Suprapubic skin (tissue), 4 donors: ENCODE measurements around the gene ZNF514. TPM values are rescaled to one million over a fixed set of nuclear protein-coding genes. Genes with fewer than 3 reads are reported as not detected.
A peak's percentile ranks its signal among the peaks of the same experiment; 100 is the strongest.

Experiments
- DNase-seq, 2 donors: peaks; one replicate each; pipeline ENCODE4 v3.0.0-alpha.2; 2019; ENCODE audit warnings: low spot score in 2 of 2
- H3K27ac ChIP-seq: fragments of 200-600 bp; sonication (generic); one replicate; pipeline ENCODE4 v1.5.1; 2019
- H3K27me3 ChIP-seq: fragments of 200-600 bp; sonication (generic); one replicate; pipeline ENCODE4 v1.5.1; 2019
- H3K36me3 ChIP-seq: fragments of 200-600 bp; sonication (generic); one replicate; pipeline ENCODE4 v1.5.1; 2019
- H3K4me1 ChIP-seq: fragments of 200-600 bp; sonication (generic); one replicate; pipeline ENCODE4 v1.5.1; 2019
- H3K4me3 ChIP-seq: fragments of 200-600 bp; sonication (generic); one replicate; pipeline ENCODE4 v1.5.1; 2019; ENCODE audit warnings: mild to moderate bottlenecking
- H3K9me3 ChIP-seq: fragments of 200-600 bp; sonication (generic); one replicate; pipeline ENCODE4 v1.5.1; 2019
- EP300 ChIP-seq: sonication (generic); formaldehyde crosslinking; IDR thresholded peaks from one replicate; pipeline ENCODE4 v1.6.1; 2017; ENCODE audit warnings: antibody characterized with exemption
- POLR2A ChIP-seq, 2 donors: fragments of 450-650 bp; IDR thresholded peaks; one replicate each; pipeline ENCODE4 v1.6.1; 2017; ENCODE audit warnings: antibody characterized with exemption in 2 of 2, mild to moderate bottlenecking in 2 of 2, moderate library complexity in 2 of 2
- POLR2AphosphoS5 ChIP-seq, 3 donors: sonication (generic); formaldehyde crosslinking; IDR thresholded peaks; one replicate each; pipeline ENCODE4 v1.6.1; 2017; ENCODE audit warnings: antibody characterized with exemption in 3 of 3
- WGBS: methylation state at CpG from one replicate; pipeline ENCODE4 v1.1.5; 2018; 5-methylcytosine and 5-hydroxymethylcytosine counted together
- total RNA-seq, 4 donors: library from RNA; depleted of rRNA; stranded (reverse); fragments of >200 nt; gene quantifications; one replicate each; pipeline ENCODE4 v1.1.0, GENCODE V29; 2016
- TF ChIP-seq, protein P1 (sequence below), 2 donors: fragments of 200-600 bp in 1 of 2; fragments of 450-650 bp in 1 of 2; sonication (generic) in 1 of 2; IDR thresholded peaks; one replicate each; pipeline ENCODE4 v1.5.1; 2016 to 2019; ENCODE audit warnings: antibody characterized with exemption in 2 of 2, mild to moderate bottlenecking in 1 of 2, moderate library complexity in 1 of 2

Gene ZNF514
- total RNA-seq, 4 donors from 2014 or later, result 9.1 to 33.3 (median 23.1) TPM

- TF ChIP-seq, protein P1, sequence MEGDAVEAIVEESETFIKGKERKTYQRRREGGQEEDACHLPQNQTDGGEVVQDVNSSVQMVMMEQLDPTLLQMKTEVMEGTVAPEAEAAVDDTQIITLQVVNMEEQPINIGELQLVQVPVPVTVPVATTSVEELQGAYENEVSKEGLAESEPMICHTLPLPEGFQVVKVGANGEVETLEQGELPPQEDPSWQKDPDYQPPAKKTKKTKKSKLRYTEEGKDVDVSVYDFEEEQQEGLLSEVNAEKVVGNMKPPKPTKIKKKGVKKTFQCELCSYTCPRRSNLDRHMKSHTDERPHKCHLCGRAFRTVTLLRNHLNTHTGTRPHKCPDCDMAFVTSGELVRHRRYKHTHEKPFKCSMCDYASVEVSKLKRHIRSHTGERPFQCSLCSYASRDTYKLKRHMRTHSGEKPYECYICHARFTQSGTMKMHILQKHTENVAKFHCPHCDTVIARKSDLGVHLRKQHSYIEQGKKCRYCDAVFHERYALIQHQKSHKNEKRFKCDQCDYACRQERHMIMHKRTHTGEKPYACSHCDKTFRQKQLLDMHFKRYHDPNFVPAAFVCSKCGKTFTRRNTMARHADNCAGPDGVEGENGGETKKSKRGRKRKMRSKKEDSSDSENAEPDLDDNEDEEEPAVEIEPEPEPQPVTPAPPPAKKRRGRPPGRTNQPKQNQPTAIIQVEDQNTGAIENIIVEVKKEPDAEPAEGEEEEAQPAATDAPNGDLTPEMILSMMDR (IDR thresholded peaks at IDR 0.05), result no peak
- TF ChIP-seq POLR2A (IDR thresholded peaks at IDR 0.05), result no peak
- no peak for TF ChIP-seq POLR2AphosphoS5 (IDR thresholded peaks at IDR 0.05)
- TF ChIP-seq EP300, result no peak
- Histone ChIP-seq H3K27me3 (no peaks in the 10 kb centered on the region), H3K27ac (no peak overlapping the region), H3K4me3 (no peak overlapping the region), H3K4me1 (no peaks in the 10 kb centered on the region), H3K36me3 (peaks cover 57% of the 10 kb centered on the region), H3K9me3 (no peaks in the 10 kb centered on the region)
- no peak for DNase-seq
- WGBS, result 97% methylated on average over 18 of the region's 18 CpGs
Observed at GRCh38 chr2:95181774-95182173, 22.1 kb upstream of the ZNF514 start.

DNA sequence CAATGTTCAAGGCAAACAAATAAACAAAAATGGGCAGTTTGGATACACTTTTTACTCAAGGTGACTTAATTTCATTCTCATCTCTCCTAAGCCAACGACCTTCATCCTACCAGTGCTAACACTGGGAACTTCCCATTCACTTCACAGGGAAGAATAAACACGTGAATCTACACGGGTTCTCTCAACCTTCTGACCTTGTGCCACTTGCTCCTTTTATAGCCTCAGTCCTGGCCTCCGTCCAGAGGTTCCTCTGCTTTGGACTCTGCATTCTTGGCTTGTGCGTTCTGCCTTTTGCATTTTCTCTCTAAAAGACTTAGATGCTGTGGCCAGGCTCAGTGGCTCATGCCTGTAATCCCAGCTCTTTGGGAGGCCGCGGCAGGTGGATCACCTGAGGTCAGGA, 19.8 kb upstream of the ZNF514 start:
- no peak for DNase-seq
- no peaks in the 10 kb centered on the region for H3K9me3 ChIP-seq
- H3K36me3 ChIP-seq, result peaks cover 63% of the 10 kb centered on the region

GRCh38 chr2:95174031-95174542, 14.4 kb upstream of the ZNF514 start:
- WGBS, result 86% methylated on average over 2 of the region's 2 CpGs
- H3K27ac ChIP-seq, result no peak overlapping the region
- DNase-seq, result no peak

More for the DNA sequence above, 19.8 kb upstream of the ZNF514 start:
- H3K27ac ChIP-seq, result no peak overlapping the region
- no peaks in the 10 kb centered on the region for H3K27me3 ChIP-seq
- H3K4me3 ChIP-seq, result no peak overlapping the region
- 89% methylated on average over 7 of the region's 7 CpGs for WGBS
- H3K4me1 ChIP-seq, result no peaks in the 10 kb centered on the region
- no peak for TF ChIP-seq EP300
- TF ChIP-seq POLR2A (IDR thresholded peaks at IDR 0.05), result no peak
- no peak for TF ChIP-seq POLR2AphosphoS5 (IDR thresholded peaks at IDR 0.05)
- TF ChIP-seq, protein P1 (IDR thresholded peaks at IDR 0.05), result no peak

DNA sequence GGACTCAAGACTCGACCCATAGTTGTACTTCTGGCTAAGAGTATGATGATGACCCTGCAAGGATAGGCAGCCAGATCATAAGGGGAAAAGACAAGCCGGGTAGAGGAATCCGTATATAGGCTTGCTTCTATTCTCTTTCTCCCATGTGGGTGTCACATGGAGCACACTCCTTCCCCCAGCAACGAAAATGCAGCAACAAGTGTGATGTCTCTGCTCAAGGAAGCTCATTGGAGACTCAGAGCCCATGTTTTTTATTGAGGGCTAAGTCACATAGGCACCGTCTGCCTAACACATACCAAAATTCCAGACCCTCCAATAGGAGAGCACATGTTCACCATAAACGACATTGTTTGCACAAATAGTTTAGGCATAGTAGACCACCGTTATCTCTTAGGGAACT, 12.3 kb upstream of the ZNF514 start:
- H3K36me3 ChIP-seq, result peaks cover 6% of the 10 kb centered on the region
- H3K4me1 ChIP-seq, result peaks cover under 1% of the 10 kb centered on the region
- no peaks in the 10 kb centered on the region for H3K9me3 ChIP-seq
- no peak overlapping the region for H3K27ac ChIP-seq
- no peak overlapping the region for H3K4me3 ChIP-seq
- no peaks in the 10 kb centered on the region for H3K27me3 ChIP-seq
- 65% methylated on average over 7 of the region's 7 CpGs for WGBS
- no peak for DNase-seq
- no peak for TF ChIP-seq POLR2A (IDR thresholded peaks at IDR 0.05)
- no peak for TF ChIP-seq POLR2AphosphoS5 (IDR thresholded peaks at IDR 0.05)
- no peak for TF ChIP-seq EP300
- TF ChIP-seq, protein P1 (IDR thresholded peaks at IDR 0.05), result no peak

More at GRCh38 chr2:95174031-95174542, 14.4 kb upstream of the ZNF514 start:
- no peak overlapping the region for H3K4me3 ChIP-seq
- no peaks in the 10 kb centered on the region for H3K9me3 ChIP-seq
- TF ChIP-seq POLR2A (IDR thresholded peaks at IDR 0.05), result no peak
- no peak for TF ChIP-seq POLR2AphosphoS5 (IDR thresholded peaks at IDR 0.05)
- TF ChIP-seq EP300, result no peak
- H3K36me3 ChIP-seq, result peaks cover 22% of the 10 kb centered on the region
- no peaks in the 10 kb centered on the region for H3K4me1 ChIP-seq
- no peaks in the 10 kb centered on the region for H3K27me3 ChIP-seq

- 10% methylated on average over 15 of the region's 16 CpGs for WGBS
- TF ChIP-seq, protein P1 (IDR thresholded peaks at IDR 0.05), result no peak
- TF ChIP-seq POLR2A (IDR thresholded peaks at IDR 0.05), result no peak
- TF ChIP-seq POLR2AphosphoS5 (IDR thresholded peaks at IDR 0.05), result no peak
- no peak for TF ChIP-seq EP300
- no peaks in the 10 kb centered on the region for H3K9me3 ChIP-seq
- H3K27ac ChIP-seq, result peak overlapping the region; percentile 96
- peak overlapping the region; percentile 83 for H3K4me3 ChIP-seq
- peaks cover 21% of the 10 kb centered on the region for H3K4me1 ChIP-seq
- no peaks in the 10 kb centered on the region for H3K27me3 ChIP-seq
- no peaks in the 10 kb centered on the region for H3K36me3 ChIP-seq
- no peak for DNase-seq
Observed at GRCh38 chr2:95166065-95166763, 6.6 kb upstream of the ZNF514 start.
